DND-41 (cell line): Measurements from ENCODE around the gene CLIP3.
"Not testable (repeated sequence)": the region's sequence is repeated elsewhere in the genome, so short reads cannot be mapped to it uniquely, and the experiment has no call there.

Experiments
- ATAC-seq: fragments of 200-7000 bp; cut with Tn5 transposase; 3 replicates; pipeline ENCODE4 v1.9.1; 2021; ENCODE audit warnings: low read depth; ENCODE audit not compliant: insufficient read depth
- DNase-seq: peaks from one replicate; pipeline ENCODE4 v3.0.0-alpha.2; 2020
- H2AFZ ChIP-seq: 2 replicates; pipeline ENCODE4 v1.6.0; 2012; ENCODE audit warnings: low read depth, low read length
- H3K27ac ChIP-seq: 2 replicates; pipeline ENCODE4 v1.5.1; 2012; ENCODE audit warnings: low read length, inconsistent platforms
- H3K27me3 ChIP-seq: fragments of 200-600 bp; sonication (generic); 2 replicates; pipeline ENCODE4 v1.6.0; 2012; ENCODE audit warnings: low read length, mild to moderate bottlenecking, inconsistent platforms; ENCODE audit not compliant: insufficient read depth, poor library complexity
- H3K36me3 ChIP-seq: 2 replicates; pipeline ENCODE4 v1.5.1; 2012; ENCODE audit warnings: low read length, inconsistent platforms; ENCODE audit not compliant: insufficient read depth
- H3K4me1 ChIP-seq: 2 replicates; pipeline ENCODE4 v1.5.1; 2012; ENCODE audit warnings: mild to moderate bottlenecking, low read length; ENCODE audit not compliant: insufficient read depth
- H3K4me2 ChIP-seq: 2 replicates; pipeline ENCODE4 v1.6.0; 2012; ENCODE audit warnings: mild to moderate bottlenecking, moderate library complexity, low read length, inconsistent platforms; ENCODE audit not compliant: insufficient read depth
- H3K4me3 ChIP-seq, 2 experiments: fragments of 200-600 bp in 1 of 2; shearing (Covaris generic) in 1 of 2; 2 replicates each; pipeline ENCODE4 v1.5.1; 2012 to 2016; ENCODE audit warnings: inconsistent platforms in 2 of 2, low read length in 2 of 2, mild to moderate bottlenecking in 2 of 2, low read depth in 1 of 2, moderate library complexity in 1 of 2
- H3K79me2 ChIP-seq: 2 replicates; pipeline ENCODE4 v1.6.0; 2012; ENCODE audit warnings: low read length, inconsistent platforms; ENCODE audit not compliant: insufficient read depth
- H3K9ac ChIP-seq: 2 replicates; pipeline ENCODE4 v1.6.0; 2012; ENCODE audit warnings: low read depth, mild to moderate bottlenecking, inconsistent platforms, low read length, moderate library complexity
- H3K9me3 ChIP-seq: 2 replicates; pipeline ENCODE4 v1.5.1; 2012; ENCODE audit warnings: low read length, moderate library complexity, mild to moderate bottlenecking, inconsistent platforms; ENCODE audit not compliant: insufficient read depth, severe bottlenecking
- H4K20me1 ChIP-seq: 2 replicates; pipeline ENCODE4 v1.6.0; 2012; ENCODE audit warnings: low read length; ENCODE audit not compliant: insufficient read depth
- EZH2 ChIP-seq: IDR thresholded peaks from 3 replicates; pipeline ENCODE4 v1.6.1; 2012; ENCODE audit warnings: borderline replicate concordance, low read depth, mild to moderate bottlenecking, moderate library complexity, low read length, inconsistent platforms; ENCODE audit not compliant: severe bottlenecking
- TF ChIP-seq, protein P1 (sequence below): IDR thresholded peaks from 2 replicates; pipeline ENCODE4 v1.5.1; 2012; ENCODE audit warnings: borderline replicate concordance, low read length, moderate library complexity, mild to moderate bottlenecking; ENCODE audit not compliant: poor library complexity, severe bottlenecking; ENCODE audit errors: extremely low read depth

CLIP3 gene

DNA sequence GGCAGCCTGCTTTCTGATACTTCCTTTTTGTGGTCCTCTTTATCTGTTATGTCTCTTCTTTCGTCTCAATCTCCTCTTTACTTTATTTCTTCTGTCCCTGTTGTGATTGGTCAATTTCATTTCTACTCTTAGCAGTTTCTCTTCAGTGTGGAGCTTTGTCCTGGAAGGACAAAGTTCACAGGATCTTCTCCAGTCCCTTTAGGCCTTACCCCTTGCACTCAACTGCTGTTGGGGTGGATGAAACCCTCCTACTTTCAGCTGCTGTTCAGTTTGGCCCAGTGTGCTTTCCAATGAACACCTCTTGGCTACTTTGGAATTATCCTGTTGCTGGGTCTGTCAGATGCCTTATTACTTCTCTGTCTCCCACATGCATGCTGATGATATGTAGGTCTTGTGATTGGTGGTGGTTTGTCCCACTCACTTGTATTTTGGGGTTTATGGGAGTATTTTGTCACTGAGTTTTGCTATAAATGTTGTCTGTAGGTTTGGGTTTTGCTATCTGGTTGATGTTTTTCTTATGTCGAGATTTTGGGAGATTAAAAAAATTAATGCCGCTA lies 46.8 kb upstream of the CLIP3 start:
- peaks cover 8% of the 10 kb centered on the region for H4K20me1 ChIP-seq
- no peak overlapping the region for H3K9ac ChIP-seq
- no peak for DNase-seq
- H3K36me3 ChIP-seq: peaks cover 89% of the 10 kb centered on the region
- TF ChIP-seq, protein P1, sequence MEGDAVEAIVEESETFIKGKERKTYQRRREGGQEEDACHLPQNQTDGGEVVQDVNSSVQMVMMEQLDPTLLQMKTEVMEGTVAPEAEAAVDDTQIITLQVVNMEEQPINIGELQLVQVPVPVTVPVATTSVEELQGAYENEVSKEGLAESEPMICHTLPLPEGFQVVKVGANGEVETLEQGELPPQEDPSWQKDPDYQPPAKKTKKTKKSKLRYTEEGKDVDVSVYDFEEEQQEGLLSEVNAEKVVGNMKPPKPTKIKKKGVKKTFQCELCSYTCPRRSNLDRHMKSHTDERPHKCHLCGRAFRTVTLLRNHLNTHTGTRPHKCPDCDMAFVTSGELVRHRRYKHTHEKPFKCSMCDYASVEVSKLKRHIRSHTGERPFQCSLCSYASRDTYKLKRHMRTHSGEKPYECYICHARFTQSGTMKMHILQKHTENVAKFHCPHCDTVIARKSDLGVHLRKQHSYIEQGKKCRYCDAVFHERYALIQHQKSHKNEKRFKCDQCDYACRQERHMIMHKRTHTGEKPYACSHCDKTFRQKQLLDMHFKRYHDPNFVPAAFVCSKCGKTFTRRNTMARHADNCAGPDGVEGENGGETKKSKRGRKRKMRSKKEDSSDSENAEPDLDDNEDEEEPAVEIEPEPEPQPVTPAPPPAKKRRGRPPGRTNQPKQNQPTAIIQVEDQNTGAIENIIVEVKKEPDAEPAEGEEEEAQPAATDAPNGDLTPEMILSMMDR: no peak
- TF ChIP-seq EZH2: no peak
- H3K79me2 ChIP-seq: peaks cover 9% of the 10 kb centered on the region
- no peak overlapping the region for H3K27ac ChIP-seq
- no peak overlapping the region for H3K4me2 ChIP-seq
- no peak overlapping the region for H3K4me3 ChIP-seq
- no peak overlapping the region for H2AFZ ChIP-seq
- H3K9me3 ChIP-seq: no peaks in the 10 kb centered on the region
- H3K27me3 ChIP-seq: no peaks in the 10 kb centered on the region
- ATAC-seq: no peak
- no peaks in the 10 kb centered on the region for H3K4me1 ChIP-seq

DNA sequence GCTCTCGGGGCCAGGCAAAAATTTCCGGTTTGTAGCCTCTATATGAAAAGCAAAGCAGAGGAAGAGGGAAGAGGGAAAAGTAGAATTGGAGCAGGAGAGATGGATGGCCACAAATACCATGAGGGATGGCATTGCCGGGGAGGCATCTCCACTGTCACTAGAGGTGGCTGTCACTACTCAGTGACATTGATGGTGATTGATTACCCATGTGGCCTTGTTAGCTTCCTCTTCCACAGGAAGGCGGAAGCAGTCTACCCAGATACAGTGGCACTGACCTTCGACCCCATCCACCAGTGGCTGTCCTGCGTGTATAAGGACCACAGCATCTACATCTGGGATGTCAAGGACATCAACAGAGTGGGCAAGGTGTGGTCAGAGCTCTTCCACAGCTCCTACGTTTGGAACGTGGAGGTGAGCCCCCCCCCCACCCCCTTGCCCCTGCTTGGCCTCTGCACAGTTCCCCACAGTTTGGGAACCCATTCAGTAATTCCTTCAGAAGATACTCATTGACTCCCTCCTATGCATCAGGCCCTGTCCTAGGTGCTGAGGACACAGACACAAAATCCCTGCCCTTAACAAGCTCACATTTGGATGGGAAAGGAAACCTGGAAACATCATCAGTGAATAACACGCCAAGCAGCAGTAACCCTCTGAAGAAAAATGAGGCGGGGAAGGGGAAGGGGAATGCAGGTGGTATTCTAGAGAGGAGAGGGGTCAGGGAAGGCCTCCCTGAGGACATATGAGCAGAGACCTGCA lies 40.6 kb upstream of the CLIP3 start:
- H3K27me3 ChIP-seq: no peaks in the 10 kb centered on the region
- H3K4me1 ChIP-seq: no peaks in the 10 kb centered on the region
- peaks cover 81% of the 10 kb centered on the region for H3K36me3 ChIP-seq
- TF ChIP-seq EZH2: no peak
- TF ChIP-seq, protein P1: no peak
- peaks cover 32% of the 10 kb centered on the region for H3K79me2 ChIP-seq
- no peak overlapping the region for H3K4me2 ChIP-seq
- no peak for ATAC-seq
- H3K9me3 ChIP-seq: no peaks in the 10 kb centered on the region
- peaks cover 24% of the 10 kb centered on the region for H4K20me1 ChIP-seq
- no peak overlapping the region for H3K9ac ChIP-seq
- no peak overlapping the region for H2AFZ ChIP-seq
- no peak overlapping the region for H3K4me3 ChIP-seq
- H3K27ac ChIP-seq: no peak overlapping the region
- DNase-seq: no peak

DNA sequence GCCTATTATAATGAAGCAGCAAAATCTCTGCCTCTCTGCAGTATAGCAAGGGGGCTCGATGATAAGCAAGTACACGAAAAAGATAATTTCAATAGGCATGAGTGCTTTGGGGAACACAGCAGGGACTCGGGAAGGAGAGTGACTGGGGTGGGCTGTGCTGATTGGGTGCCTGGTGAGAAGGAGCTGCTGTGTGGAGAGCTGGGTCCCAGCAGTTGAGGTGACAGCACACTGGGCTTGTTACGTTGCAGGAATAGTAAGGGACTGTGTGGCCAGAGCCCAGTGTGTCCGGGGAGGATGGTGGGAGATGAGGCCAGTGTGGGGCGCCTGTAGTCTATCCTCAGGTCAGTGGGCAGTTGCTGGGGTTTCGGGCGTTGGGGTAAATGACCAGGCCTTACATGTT lies 39.4 kb upstream of the CLIP3 start:
- H3K79me2 ChIP-seq: peaks cover 37% of the 10 kb centered on the region
- no peak for DNase-seq
- H4K20me1 ChIP-seq: peaks cover 33% of the 10 kb centered on the region
- no peak for TF ChIP-seq EZH2
- TF ChIP-seq, protein P1: no peak
- no peaks in the 10 kb centered on the region for H3K9me3 ChIP-seq
- H3K4me1 ChIP-seq: no peaks in the 10 kb centered on the region
- no peak overlapping the region for H3K27ac ChIP-seq
- H3K4me2 ChIP-seq: no peak overlapping the region
- no peak overlapping the region for H3K4me3 ChIP-seq
- H3K9ac ChIP-seq: no peak overlapping the region
- no peak overlapping the region for H2AFZ ChIP-seq
- ATAC-seq: no peak
- H3K27me3 ChIP-seq: no peaks in the 10 kb centered on the region
- peaks cover 81% of the 10 kb centered on the region for H3K36me3 ChIP-seq

DNA sequence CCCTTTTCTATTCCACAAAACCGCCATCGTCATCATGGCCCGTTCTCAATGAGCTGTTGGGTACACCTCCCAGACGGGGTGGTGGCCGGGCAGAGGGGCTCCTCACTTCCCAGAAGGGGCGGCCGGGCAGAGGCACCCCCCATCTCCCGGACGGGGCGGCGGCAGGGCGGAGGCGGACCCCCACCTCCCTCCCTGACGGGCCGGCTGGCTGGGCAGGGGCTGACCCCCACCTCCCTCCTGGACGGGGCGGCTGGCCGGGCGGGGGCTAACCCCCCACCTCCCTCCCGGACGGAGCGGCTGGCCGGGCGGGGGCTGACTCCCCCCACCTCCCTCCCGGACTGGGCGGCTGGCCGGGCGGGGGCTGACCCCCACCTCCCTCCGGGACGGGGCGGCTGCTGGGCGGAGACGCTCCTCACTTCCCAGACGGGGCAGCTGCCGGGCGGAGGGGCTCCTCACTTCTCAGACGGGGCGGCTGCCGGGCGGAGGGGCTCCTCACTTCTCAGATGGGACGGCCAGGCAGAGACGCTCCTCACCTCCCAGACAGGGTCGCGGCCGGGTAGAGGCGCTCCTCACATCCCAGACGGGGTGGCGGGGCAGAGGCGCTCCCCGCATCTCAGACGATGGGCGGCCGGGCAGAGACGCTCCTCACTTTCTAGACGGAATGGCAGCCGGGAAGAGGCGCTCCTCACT lies 36.3 kb upstream of the CLIP3 start:
- not testable (repeated sequence) for H3K4me3 ChIP-seq, H3K27me3 ChIP-seq, H3K4me2 ChIP-seq, H3K9me3 ChIP-seq, DNase-seq, H3K4me1 ChIP-seq, H2AFZ ChIP-seq, H3K9ac ChIP-seq, ATAC-seq, H3K27ac ChIP-seq
- peaks cover 57% of the 10 kb centered on the region for H4K20me1 ChIP-seq
- peaks cover 58% of the 10 kb centered on the region for H3K79me2 ChIP-seq
- peaks cover 80% of the 10 kb centered on the region for H3K36me3 ChIP-seq
